Glomerular visceral epithelial cell (primary cell): ENCODE measurements around the gene NFIB.
A peak's percentile ranks its signal among the peaks of the same experiment; 100 is the strongest.

Source experiments
- DNase-seq: peaks from one replicate; pipeline ENCODE4 v3.0.0-alpha.2; 2016; ENCODE audit errors: extremely low spot score

Gene NFIB

DNA sequence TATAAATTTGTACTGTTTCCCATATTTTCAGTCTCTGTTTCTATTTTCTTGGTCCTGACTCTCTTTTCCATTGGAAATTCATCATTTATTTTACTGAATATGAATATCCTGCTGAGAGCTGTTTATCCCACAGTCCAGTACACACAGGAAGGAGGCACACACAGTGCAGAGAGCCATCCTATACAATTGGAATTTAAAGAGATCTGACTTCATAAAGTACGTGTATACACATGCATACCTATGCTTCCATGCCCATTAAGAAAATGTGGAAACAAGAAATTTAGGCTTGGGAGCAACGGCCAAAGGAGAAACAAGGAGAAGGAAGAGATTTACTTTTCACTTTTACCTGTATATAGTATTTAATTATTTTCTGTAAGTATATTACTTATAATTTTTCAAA lies 99.2 kb downstream of the NFIB start:
- DNase-seq = no peak

- DNase-seq = no peak
Observed at GRCh38 chr9:14214065-14214684, 99.8 kb downstream of the NFIB start.

DNA sequence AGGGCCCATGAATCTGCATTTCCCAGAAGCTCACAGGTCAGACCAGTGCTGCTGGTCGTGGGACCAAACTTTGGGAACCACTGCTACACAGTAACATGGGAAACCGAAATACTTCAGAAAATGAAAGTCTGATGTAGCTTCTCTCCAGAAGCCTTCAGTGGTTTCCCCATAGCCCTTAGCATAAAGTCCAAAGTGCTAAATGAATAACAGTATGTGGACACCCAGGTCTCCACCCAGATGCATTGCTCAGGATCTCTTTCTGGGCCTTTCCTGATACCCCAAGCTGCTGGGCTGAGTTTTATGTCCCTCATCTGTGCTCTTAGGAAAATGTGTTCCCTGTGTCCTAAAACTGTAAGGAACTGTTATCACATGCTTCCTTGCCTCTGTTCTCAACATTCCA lies 100.4 kb downstream of the NFIB start:
- no peak for DNase-seq

DNA sequence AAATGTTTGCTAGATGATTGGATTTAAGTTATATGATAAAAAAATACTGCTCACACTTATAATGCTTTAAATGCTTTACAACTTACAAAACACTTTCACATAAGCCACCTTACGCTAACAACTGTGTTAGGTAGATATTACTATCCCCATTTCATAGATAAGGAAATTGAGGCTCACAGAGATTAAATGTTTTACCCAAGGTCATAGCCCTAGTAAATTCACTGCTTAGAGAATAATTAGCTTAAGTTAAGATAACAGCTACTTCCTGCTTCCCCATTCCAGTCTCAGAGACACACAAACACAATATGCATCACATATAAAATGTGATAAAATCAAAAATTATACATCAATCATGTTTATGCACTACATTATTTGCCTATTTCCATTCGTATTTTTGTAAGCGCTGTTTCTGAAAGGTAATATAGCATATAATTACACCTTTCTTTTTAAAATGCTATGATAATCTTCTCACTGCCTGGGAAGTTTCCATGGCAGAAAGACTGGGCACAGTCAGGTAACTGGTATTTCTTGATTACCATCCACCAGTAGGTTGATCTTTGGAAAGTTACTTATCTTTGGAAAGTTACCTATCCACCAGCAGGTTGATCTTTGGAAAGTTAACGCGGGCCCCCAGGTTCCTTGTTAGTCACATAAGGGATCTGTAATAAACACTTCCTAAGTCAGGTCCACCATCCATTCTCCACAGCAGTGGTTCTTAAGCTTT lies 101.1 kb downstream of the NFIB start:
- no peak for DNase-seq

GRCh38 chr9:14212077-14212476 lies 101.9 kb downstream of the NFIB start:
- peak; percentile 29 for DNase-seq

DNA sequence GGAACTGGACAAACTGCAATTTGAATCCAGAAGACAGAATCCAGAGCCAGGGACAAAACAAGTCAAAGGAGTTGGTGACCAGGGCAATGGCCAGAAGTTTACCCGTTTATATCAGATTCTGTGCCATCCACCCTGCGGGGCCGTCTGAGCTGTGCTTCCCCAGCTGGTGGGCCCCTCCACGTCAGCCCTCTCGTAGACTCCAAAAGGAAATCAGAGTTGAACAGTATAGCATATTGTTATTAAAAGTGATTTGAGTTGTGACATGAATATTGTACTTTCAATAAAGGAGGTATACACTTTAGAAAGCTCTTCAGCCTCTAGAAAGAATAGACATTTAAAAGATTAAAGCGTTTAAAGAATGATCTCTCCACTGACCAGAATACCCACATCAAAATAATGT lies 102.4 kb downstream of the NFIB start:
- no peak for DNase-seq

DNA sequence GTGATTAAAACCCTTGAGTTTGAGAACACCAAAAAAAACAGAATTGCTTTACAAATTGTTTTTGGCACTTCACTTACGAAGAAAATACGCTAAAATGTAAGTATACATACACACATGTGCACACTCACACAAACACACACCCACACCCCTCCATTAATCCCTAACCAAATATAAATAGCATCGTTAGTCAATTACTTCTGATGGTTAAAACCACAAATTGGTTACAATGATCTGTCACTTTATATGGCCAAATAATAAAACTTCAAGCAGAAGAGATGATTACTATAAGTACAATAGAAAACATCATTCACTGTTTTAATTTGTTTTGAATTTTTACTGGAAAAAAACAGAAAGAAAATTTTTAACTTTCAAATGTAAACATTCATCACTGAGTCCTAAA lies 103.5 kb downstream of the NFIB start:
- no peak for DNase-seq

GRCh38 chr9:14209399-14210345 lies 104.3 kb downstream of the NFIB start:
- DNase-seq = no peak

GRCh38 chr9:14207352-14207995 lies 106.5 kb downstream of the NFIB start:
- DNase-seq = no peak

GRCh38 chr9:14205463-14205862 lies 108.5 kb downstream of the NFIB start:
- DNase-seq = peak; percentile 82

GRCh38 chr9:14203356-14204056 lies 110.4 kb downstream of the NFIB start:
- no peak for DNase-seq

DNA sequence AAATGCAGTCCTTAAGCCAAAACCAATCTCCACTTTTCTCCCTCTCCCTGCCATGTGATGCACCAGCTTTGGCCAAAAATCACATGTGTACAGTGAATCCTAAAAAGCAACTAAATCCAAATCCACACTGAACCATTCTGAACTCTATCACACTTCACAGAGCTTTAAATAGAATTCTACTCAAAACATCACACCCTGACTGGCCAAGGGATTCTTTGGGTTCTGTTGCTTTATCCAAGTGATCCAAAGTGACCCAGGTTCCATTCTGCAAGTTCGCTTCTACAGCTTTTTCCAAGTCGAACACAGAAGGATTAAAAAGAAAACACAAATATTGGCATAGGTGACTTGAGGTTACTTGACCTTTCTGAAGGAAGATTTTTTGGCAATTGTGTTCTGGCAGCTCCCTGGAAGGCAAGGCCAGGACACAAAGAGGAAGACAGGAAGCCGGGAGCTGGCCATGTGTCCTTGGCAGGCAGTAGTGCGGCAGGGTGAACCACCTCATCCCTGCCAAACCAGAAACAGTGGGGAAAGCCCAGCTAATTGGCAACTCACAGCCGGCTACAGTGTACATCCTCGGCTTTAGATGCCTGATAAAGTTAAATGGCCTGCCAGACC lies 115.0 kb downstream of the NFIB start:
- DNase-seq = peak; percentile 38

GRCh38 chr9:14198047-14198840 lies 115.7 kb downstream of the NFIB start:
- no peak for DNase-seq

GRCh38 chr9:14197325-14197858 lies 116.5 kb downstream of the NFIB start:
- no peak for DNase-seq

GRCh38 chr9:14193328-14193990 lies 120.5 kb downstream of the NFIB start:
- DNase-seq = no peak

DNA sequence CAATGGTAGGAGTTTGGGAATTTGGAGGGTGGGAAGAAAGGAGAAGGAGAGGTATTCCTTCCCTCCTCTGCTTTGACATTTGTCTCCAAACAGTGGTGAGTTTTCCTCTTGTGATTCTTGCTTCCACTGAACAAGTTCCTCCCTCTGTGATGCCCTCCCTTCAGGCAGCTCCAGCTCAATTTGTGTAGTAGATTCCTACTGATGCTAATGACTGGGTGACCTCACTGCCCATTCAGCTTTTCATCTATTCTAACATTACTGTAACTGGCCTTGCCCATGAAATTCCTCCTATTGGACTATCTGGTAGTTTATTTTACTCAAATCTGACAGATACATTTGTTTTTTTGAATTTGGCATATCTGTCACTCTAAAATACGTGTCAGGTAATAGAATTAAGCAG lies 121.4 kb downstream of the NFIB start:
- no peak for DNase-seq

- DNase-seq = no peak
Observed at GRCh38 chr9:14191512-14191911, 122.4 kb downstream of the NFIB start.

- DNase-seq = no peak
Observed at GRCh38 chr9:14190240-14190639, 123.7 kb downstream of the NFIB start.

- no peak for DNase-seq
Observed at GRCh38 chr9:14189578-14189977, 124.4 kb downstream of the NFIB start.
